Suprapubic skin (tissue), 4 donors: ENCODE results near the gene LEFTY1.

Source experiments
- POLR2A ChIP-seq, 2 donors: fragments of 450-650 bp; IDR thresholded peaks; one replicate each; pipeline ENCODE4 v1.6.1; 2017; ENCODE audit warnings: antibody characterized with exemption in 2 of 2, mild to moderate bottlenecking in 2 of 2, moderate library complexity in 2 of 2
- POLR2AphosphoS5 ChIP-seq, 3 donors: sonication (generic); formaldehyde crosslinking; IDR thresholded peaks; one replicate each; pipeline ENCODE4 v1.6.1; 2017; ENCODE audit warnings: antibody characterized with exemption in 3 of 3
- TF ChIP-seq, protein P1 (sequence below), 2 donors: fragments of 200-600 bp in 1 of 2; fragments of 450-650 bp in 1 of 2; sonication (generic) in 1 of 2; IDR thresholded peaks; one replicate each; pipeline ENCODE4 v1.5.1; 2016 to 2019; ENCODE audit warnings: antibody characterized with exemption in 2 of 2, mild to moderate bottlenecking in 1 of 2, moderate library complexity in 1 of 2

DNA sequence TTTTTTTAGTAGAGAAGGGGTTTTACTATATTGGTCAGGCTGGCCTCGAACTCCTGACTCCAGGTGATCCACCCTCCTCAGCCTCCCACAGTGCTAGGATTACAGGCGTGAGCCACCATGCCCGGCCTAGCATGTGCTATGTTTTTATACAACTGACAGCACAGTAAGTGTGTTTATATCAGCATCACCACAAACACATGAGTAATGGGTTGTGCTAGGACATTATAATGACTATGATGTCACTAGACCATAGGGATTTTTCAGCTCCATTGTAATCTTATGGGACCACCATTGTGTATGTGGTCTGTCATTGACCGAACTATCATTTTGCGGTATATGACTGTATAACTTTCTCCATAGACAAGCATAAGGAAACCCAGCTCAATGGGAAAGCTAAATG is 45.8 kb upstream of the LEFTY1 start:
- no peak for TF ChIP-seq POLR2AphosphoS5 (IDR thresholded peaks at IDR 0.05)
- TF ChIP-seq, protein P1, sequence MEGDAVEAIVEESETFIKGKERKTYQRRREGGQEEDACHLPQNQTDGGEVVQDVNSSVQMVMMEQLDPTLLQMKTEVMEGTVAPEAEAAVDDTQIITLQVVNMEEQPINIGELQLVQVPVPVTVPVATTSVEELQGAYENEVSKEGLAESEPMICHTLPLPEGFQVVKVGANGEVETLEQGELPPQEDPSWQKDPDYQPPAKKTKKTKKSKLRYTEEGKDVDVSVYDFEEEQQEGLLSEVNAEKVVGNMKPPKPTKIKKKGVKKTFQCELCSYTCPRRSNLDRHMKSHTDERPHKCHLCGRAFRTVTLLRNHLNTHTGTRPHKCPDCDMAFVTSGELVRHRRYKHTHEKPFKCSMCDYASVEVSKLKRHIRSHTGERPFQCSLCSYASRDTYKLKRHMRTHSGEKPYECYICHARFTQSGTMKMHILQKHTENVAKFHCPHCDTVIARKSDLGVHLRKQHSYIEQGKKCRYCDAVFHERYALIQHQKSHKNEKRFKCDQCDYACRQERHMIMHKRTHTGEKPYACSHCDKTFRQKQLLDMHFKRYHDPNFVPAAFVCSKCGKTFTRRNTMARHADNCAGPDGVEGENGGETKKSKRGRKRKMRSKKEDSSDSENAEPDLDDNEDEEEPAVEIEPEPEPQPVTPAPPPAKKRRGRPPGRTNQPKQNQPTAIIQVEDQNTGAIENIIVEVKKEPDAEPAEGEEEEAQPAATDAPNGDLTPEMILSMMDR (IDR thresholded peaks at IDR 0.05): no peak
- no peak for TF ChIP-seq POLR2A (IDR thresholded peaks at IDR 0.05)
